AG09309 (cell line): ENCODE measurements around the gene FOXK2.

ENCODE experiments used
- DNase-seq: peaks from one replicate; pipeline ENCODE4 v3.0.0-alpha.2; 2010; ENCODE audit warnings: low read depth
- H3K4me3 ChIP-seq: 2 replicates; pipeline ENCODE4 v1.5.1; 2011; ENCODE audit warnings: mild to moderate bottlenecking, low read depth, low read length, moderate library complexity; ENCODE audit not compliant: control insufficient read depth
- TF ChIP-seq, protein P1 (sequence below): IDR thresholded peaks from 2 replicates; pipeline ENCODE4 v1.5.1; 2011; ENCODE audit warnings: mild to moderate bottlenecking, low read depth, low read length, inconsistent platforms; ENCODE audit not compliant: insufficient read depth, control insufficient read depth; ENCODE audit errors: missing control alignments

FOXK2 gene

DNA sequence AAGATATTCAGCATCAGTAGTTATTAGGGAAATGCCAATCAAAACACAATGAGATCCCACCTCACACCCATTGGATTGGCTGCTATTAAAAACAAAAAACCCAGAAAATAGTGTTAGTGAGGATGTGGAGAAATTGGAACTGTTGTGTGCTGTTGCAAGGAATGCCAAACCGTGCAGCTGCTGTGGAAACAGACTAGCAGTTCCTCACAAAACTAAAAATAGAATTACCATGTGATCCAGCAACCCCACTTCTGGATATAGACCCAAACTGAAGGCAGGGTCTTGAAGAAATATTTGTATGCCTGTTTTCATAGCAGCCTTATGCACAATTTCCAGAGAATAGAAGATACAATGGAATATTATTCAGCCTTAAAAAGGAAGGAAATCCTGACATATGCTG is 46.0 kb downstream of the FOXK2 start:
- no peak overlapping the region for H3K4me3 ChIP-seq
- DNase-seq, result no peak
- TF ChIP-seq, protein P1, sequence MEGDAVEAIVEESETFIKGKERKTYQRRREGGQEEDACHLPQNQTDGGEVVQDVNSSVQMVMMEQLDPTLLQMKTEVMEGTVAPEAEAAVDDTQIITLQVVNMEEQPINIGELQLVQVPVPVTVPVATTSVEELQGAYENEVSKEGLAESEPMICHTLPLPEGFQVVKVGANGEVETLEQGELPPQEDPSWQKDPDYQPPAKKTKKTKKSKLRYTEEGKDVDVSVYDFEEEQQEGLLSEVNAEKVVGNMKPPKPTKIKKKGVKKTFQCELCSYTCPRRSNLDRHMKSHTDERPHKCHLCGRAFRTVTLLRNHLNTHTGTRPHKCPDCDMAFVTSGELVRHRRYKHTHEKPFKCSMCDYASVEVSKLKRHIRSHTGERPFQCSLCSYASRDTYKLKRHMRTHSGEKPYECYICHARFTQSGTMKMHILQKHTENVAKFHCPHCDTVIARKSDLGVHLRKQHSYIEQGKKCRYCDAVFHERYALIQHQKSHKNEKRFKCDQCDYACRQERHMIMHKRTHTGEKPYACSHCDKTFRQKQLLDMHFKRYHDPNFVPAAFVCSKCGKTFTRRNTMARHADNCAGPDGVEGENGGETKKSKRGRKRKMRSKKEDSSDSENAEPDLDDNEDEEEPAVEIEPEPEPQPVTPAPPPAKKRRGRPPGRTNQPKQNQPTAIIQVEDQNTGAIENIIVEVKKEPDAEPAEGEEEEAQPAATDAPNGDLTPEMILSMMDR, result no peak

DNA sequence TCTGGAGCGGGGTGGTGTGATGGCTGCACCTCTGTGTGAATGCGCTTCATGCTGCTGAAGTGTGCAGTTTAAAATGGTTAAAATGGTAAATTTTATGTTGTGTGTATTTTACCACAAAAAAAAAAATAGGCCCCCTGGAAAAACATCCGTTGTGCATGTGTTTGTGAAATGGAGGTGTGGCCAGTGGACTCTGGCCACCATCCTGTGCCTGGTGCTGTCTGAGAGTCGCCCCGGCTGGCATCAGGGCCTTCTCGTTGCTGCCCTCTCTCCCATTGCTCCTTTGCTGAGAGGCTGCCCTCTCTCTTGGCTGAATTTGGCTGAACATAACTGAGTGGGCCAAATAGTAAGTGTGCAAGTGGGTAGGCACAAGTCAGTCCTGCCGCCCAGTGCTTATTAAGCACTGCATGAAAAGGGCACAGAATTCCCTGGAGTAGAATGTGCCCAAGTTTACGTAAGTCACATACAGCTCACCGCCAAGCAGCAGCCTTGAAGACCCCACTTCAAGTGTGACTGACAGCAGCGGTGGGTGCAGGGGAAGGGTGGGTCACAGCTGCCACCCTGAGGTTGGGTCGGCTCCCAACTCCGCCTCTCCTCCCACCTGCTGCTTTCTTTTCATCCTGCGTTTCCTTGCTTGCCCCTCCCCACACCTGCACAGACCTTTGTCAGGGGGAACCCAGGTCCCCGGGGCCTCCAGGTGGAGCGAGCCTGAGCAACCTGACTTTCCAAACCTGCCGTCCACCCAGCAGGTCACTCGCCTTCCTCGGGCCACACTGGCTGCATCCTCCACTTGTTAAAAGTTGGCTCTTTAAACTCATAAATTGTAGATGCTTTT is 46.8 kb downstream of the FOXK2 start:
- DNase-seq, result no peak
- TF ChIP-seq, protein P1, result no peak
- H3K4me3 ChIP-seq, result no peak overlapping the region

DNA sequence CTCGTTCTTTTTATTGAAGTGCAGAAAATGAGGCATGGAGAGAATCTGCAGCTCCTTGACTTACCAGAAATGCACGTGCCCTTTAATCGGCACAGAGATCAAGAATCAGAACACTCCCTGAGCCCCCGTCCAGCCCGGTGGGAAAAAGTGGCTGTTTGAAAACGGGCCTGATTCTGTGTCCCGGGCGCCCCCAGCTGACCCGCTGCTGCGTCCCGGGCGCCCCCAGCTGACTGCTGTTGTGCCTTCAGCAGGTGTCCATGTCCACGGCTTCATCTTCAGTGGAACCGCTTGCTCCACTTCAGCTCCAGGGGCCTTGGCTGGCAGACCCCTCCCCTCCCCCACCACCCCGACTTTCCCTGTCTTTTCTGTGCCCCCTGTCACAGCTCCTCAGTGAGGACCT is 47.8 kb downstream of the FOXK2 start:
- DNase-seq, result no peak
- H3K4me3 ChIP-seq, result no peak overlapping the region

DNA sequence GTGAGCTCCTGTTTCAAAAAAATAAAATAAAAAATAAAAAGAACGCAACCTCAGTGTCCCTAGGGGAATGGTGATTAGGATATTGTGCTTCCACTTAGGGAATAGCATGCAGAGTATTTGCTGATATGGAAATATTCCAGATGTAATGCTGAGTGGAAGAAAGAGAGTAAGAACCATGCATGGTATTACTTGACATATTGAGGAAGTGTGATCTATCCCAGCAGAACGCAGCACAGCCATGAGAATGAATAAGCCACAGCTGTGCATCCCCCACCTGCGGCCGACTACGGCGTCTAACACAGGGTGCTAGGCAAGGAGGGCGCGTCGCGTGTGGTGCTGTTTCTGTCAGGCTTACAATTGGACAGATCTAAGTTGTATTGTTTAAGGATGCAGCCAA is 49.5 kb downstream of the FOXK2 start:
- TF ChIP-seq, protein P1, result no peak
- no peak for DNase-seq
- no peak overlapping the region for H3K4me3 ChIP-seq

More for the DNA sequence above, 47.8 kb downstream of the FOXK2 start:
- TF ChIP-seq, protein P1, result no peak

DNA sequence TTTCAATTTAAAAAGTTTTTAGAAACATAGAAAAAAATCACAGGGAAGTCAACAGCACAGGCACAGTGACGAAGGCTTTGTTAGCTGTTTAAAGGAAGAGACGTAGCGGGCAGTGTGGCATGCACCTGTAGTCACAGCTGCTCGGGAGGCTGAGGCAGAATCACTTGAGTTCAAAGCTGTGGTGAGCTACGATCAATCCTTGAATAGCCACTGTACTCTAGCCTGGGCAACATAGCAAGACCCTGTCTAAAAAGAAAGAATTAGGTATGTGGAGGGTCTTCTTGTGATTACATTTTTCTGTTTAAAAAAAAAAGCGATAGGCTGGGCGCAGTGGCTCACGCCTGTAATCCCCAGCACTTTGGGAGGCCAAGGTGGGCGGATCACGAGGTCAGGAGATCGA is 50.1 kb downstream of the FOXK2 start:
- TF ChIP-seq, protein P1, result no peak
- H3K4me3 ChIP-seq, result no peak overlapping the region
- no peak for DNase-seq

DNA sequence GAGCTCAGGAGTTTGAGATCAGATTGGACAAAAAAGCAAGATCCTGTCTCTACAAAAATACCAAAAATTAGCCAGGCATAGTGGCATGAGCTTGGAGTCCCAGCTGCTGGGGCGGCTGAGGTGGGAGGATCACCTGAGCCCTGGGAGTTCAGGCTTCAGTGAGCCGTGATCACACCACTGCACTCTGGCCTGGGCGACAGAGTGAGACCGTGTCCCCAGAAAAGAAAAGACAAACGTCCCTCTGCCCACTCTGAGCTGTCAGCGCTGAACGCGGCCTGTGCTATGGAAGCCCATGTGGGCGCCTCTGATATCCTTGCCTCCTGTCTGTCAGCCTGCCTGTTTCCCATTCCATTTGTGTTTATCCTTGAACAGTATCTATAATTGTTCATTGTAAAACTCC is 50.7 kb downstream of the FOXK2 start:
- TF ChIP-seq, protein P1, result no peak
- no peak for DNase-seq
- H3K4me3 ChIP-seq, result no peak overlapping the region

DNA sequence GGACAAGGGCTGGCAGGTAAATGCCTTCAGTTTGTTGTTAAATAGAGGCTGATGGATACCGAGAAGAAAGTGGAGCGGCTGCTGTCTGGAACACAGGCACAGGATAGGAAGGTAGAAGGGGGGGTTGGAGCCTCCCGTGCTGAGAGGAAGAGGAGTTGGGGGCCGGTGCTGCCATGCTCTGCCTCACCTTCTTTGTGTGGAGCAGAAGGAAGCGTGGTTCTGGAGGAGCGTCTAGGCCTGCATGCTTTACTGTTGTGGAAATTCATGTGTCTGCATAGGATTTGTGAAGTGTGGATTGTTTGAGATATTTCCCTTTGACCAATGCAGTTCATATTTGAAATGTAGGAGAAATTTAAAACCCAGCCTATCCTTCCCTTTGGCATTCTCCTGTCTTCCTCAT is 52.3 kb downstream of the FOXK2 start:
- no peak for DNase-seq
- H3K4me3 ChIP-seq, result no peak overlapping the region
- TF ChIP-seq, protein P1, result no peak
